GM19238 (cell line): ENCODE measurements around the gene SYNJ2.

Experiments
- DNase-seq: peaks from one replicate; pipeline ENCODE4 v3.0.0; 2011; ENCODE audit warnings: low spot score; ENCODE audit not compliant: insufficient read length

SYNJ2 gene

DNA sequence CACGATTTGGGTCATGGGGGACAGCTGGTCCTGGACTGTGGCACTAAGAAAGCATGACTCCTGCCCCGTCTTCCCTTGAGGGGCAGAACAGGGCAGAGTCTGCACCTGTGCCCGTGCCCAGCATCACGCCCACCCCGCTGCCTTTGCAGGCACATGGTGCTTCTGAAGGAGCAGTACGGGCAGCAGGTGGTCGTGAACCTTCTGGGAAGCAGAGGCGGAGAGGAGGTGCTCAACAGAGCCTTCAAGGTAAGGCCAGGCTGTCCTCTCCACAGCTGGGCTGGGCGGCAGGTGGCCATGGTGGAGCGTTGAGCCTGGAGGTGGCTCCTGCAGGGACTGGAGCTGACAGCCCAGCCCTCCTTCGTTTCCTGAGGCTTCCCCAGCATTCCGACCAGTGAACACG, 77.4 kb downstream of the SYNJ2 start:
- DNase-seq: no peak

DNA sequence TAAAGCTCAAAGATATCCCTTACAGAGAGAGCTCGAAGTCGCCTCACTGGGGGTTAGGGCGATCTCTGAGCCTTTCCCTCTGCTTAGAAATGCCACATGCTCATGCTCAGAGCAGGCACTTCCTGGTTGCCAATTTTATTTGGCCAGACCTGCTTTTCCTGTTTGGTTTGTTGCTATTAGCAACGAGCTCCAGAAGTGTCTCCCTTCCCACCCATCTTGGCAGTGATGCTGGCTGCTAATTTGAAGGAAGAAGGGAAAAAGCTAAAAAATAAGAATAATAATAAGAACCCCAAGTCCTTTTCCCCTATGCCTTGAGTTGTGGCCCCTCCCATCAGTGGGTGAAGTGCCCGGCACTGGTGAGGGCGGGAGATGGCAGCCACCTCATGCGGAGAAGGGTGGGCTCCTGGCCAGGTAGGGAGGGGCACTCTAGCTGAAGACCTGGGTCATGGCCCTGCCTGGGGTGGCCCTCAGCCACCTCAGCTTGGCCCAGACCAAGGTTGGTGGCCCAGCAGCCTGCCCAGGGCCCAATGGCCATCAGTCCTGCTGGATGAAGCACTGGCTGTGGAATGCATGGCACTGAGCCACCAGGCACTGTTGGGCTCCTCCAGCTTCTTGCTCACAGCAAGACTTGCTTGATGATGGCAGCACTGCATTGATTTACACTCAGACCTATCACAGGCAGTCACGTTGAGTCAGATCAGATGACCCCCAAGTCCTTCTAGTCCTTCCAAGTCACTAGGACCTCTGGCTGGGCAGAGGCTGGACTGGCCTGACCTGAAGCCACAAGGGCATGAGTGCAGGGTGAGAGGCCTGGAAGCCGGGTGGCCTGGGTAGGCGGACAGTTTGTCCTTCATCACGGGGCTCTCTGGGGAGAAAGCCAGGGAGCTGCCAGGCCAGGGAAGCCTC, 79.0 kb downstream of the SYNJ2 start:
- no peak for DNase-seq

DNA sequence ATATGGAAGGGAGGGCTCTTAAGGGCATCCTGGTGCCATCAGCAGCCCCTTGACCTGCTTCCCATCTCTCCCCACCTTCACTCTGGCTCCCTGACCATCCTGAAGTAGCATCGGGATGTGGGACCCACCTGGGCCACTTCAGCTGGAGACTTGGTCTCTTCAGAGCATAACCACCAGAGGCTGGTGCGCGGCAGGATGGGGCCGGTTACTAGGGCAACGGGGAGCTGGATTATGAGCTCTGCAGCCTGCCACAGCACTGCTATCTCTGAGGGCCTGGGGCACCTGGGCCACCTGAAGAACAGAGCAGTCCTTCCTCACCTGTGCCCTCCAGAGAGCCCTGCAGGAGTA, 79.7 kb downstream of the SYNJ2 start:
- no peak for DNase-seq

DNA sequence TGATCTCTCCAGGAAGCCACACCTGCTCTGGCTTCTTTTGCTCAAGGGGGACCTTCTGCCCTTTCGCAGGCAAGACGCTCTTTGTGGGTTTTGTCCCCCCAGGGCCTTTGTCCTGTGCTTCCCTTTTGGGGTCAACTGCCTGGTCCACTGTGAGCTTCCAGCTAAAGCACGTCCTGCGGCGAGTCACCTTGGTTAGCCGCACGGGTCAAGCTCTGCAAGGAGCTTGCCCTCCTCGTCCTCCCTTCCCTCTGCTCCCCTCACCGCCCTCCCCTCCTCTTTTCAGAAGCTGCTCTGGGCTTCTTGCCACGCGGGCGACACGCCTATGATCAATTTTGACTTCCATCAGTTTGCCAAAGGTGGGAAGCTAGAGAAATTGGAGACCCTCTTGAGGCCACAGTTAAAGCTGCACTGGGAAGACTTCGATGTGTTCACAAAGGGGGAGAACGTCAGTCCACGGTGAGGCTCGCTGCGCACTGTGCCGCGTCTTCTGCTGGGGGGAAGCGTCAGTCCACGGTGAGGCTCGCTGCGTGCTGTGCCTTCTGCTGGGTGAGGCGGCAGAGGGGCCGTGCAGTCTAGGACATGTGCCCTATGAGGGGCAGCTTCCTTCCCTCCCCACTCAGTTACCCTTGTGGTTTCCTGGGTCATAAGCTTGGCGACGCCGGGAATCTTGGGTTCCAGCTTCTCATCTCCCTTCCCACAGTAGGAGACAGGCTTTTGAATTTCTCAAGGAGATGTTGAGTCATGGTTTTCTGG, 80.2 kb downstream of the SYNJ2 start:
- DNase-seq: no peak

GRCh38 chr6:158063736-158064135, 82.1 kb downstream of the SYNJ2 start:
- DNase-seq: no peak

DNA sequence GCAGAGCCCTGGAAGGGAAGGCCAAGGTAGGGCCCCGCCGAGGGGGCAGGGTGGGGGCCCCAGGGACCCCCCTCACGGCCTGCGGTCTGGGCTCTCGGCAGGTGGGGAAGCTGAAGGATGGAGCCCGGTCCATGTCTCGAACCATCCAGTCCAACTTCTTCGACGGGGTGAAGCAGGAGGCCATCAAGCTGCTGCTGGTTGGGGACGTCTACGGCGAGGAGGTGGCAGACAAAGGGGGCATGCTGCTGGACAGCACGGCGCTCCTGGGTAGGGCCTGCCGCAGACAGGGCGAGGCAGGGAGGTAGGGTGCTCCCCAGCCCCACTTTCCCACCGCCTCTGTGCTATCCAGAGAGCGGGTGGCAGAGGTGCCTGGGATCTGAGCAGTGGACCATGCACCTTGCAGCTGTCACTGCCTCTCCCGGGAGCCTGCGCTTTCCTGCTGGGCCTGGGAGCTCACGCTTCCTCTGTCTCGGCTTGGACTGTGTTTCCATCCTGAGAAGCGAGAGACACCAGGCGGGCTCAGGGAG, 83.1 kb downstream of the SYNJ2 start:
- DNase-seq: no peak

- no peak for DNase-seq
These were observed 84.6 kb downstream of the SYNJ2 start for GRCh38 chr6:158066136-158066781.

GRCh38 chr6:158067436-158068015, 85.9 kb downstream of the SYNJ2 start:
- DNase-seq: no peak

- DNase-seq: no peak
These were observed 86.7 kb downstream of the SYNJ2 start for GRCh38 chr6:158068156-158068892.

- no peak for DNase-seq
These were observed 87.5 kb downstream of the SYNJ2 start for GRCh38 chr6:158068893-158069799.

DNA sequence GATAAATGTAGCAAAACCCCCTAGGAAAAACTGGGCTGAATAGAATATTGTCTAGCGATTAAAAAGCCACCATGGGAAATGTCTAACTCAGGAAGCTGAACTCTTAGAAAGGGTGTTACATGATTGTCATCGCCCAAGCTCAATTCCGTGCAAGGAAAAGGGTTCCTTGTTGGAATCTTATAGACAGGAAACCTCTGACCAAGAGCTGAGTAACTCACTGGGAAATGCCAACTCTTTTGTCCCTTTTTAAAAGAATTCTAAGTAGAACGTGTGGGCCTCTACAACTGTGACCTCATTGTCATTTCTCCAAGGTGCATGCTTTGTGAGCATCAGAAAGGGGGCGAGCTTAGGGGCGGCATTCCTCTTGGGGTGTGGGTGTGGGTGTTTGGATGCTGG, 88.1 kb downstream of the SYNJ2 start:
- DNase-seq: no peak

DNA sequence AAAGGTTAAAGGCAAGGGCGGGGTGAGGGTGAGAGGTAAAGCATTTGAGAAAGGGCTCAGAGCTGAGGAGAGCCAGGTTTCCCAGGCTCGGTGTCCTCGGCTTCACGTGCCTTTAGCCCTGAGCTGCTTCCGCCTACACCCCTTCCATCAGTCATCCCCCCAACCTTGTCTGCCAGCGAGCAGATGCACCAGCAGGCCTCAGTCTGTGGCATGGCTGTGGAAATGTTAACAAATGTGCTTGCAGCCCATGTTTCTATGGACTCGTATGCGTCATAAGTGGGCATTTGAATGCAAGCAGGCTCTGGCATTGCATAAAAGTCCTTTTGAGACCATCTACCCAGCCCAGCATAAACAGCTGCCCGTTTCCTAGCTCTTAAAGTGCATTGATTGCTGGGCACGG, 88.8 kb downstream of the SYNJ2 start:
- DNase-seq: no peak

DNA sequence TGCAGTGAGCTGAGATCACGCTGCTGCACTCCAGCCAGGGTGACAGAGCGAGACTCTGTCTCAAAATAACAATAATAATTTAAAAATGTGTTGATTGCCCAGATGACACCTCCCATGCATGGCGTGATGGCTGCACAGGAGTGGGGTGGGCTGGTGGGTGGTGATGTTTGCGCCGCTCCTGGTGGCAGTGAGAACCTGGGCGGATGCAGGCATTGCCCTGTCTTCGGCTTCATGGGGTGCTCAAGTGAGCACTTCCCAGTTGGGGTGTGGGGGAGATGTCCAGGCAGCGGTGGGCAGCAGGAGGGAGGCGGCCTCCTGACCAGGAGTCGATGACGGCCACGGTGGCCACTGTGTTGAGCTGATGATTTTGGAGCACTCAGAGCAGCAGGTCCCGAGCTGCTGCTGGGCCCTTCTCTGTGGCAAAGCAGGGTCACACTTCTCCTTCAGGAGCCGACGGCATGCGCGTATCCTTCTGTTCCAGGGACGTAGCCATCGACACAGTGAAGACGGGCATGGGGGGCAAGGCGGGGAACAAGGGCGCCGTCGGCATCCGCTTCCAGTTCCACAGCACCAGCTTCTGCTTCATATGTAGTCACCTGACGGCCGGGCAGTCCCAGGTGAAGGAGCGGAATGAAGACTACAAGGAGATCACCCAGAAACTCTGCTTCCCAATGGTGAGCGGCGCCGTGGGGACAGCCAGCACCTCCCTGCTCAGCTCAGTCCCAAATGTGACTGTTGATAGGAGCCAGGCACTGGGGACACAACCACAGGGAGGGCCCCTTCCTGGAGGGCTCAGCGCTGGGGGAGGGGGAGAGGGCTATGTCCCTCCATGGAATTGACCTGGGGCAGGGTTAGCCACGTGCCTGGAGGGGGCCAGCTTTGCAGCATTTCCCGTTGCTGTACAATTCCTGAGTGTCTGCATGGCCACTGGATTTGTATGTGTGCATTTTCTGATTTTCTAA, 89.7 kb downstream of the SYNJ2 start:
- no peak for DNase-seq

GRCh38 chr6:158072083-158072721, 90.5 kb downstream of the SYNJ2 start:
- DNase-seq: peak; percentile 71

- no peak for DNase-seq
These were observed 92.1 kb downstream of the SYNJ2 start for GRCh38 chr6:158073776-158074175.

- DNase-seq: no peak
These were observed 94.9 kb downstream of the SYNJ2 start for GRCh38 chr6:158076548-158076947.

GRCh38 chr6:158077676-158078075, 96.0 kb downstream of the SYNJ2 start:
- no peak for DNase-seq

- no peak for DNase-seq
These were observed 96.7 kb downstream of the SYNJ2 start for GRCh38 chr6:158078320-158078719.
